NCI-H2227 (cell line): Measurements from ENCODE around the gene PRR9.
A peak's percentile ranks its signal among the peaks of the same experiment; 100 is the strongest.

Experiments used
- DNase-seq: peaks from one replicate; lab custom pipeline; 2025; ENCODE audit not compliant: unreplicated experiment; lab: John Stamatoyannopoulos, UW

The PRR9 gene

GRCh38 chr1:153229076-153229829 is 11.9 kb downstream of the PRR9 start:
- peak; percentile 34 for DNase-seq

DNA sequence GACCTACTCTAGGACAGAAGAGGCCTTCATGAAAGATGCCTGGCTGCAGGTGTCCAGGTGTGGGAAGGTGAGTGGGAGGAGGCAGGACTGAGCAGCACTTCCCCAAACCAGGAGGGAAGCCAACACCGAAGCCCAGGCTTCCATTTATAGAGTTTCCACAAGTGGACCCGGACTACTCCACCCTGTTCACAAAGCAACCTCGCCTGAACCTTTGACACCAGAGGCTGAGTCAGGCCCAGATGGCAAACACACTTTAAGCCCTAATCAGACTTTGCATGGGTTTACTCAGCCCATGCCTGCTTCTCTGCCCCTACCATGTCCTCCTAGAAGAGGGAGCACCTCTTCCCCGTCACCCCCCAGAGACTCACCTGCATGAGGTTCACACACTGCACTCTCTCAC is 14.0 kb downstream of the PRR9 start:
- DNase-seq = no peak

- DNase-seq = no peak
Observed at GRCh38 chr1:153231785-153232184, 14.4 kb downstream of the PRR9 start.

- no peak for DNase-seq
Observed at GRCh38 chr1:153232553-153232952, 15.2 kb downstream of the PRR9 start.

DNA sequence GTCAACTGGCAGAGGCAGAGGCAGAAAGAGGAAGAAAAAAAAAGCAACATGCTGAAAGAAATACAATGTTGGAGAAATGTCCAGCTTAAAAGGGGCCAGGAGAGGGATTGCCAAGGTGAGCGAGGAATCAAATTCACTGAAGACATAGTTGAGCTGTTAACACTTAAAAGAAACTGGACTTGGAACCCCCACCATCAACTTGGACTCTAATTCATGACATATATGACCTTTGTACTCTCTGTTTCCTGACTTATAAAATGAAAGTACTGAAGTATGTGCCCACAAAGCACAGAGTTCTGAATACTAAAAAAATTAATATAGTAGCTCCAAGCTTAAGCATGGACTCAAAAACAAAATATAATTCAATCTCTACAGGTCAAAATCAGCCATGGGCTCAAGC is 16.1 kb downstream of the PRR9 start:
- DNase-seq = no peak

- DNase-seq = no peak
Observed at GRCh38 chr1:153238527-153238926, 21.1 kb downstream of the PRR9 start.

DNA sequence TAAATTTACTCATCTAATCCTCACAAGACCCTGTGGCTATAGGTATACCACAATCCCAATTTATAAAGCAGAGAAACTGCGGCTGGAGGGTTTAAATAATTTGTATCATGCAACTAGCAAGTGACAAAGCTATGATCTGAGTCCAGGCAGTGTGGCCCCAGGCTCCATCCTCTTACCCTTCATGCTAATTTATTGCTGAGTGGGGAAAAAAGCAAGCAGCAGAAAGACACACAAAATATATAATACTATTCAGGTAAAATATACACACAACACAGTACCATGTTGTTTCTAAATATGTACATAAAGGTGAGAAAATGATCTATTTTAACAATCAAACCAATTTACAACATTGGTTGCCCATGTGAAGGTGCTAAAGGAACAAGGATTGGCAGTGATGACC is 24.8 kb downstream of the PRR9 start:
- no peak for DNase-seq

- DNase-seq = no peak
Observed at GRCh38 chr1:153245466-153245865, 28.1 kb downstream of the PRR9 start.

DNA sequence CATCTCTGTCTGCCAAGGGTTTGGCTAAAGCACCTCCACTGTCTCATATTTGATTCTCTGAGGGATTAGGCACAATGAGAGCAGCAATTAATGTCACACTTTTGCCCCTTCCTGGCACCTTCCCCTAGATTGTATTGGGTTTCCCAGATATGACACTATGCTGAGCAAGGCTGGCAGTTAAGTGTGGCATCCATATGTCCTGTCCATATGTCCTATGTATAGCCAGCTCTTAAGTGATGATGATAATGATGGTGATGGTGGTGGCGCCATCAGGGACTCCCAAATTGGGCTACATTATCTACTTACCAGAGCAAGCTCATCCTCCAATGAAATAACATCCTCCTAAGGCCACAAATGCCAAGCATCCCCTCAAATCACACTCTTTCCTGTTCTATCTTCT is 28.6 kb downstream of the PRR9 start:
- no peak for DNase-seq

DNA sequence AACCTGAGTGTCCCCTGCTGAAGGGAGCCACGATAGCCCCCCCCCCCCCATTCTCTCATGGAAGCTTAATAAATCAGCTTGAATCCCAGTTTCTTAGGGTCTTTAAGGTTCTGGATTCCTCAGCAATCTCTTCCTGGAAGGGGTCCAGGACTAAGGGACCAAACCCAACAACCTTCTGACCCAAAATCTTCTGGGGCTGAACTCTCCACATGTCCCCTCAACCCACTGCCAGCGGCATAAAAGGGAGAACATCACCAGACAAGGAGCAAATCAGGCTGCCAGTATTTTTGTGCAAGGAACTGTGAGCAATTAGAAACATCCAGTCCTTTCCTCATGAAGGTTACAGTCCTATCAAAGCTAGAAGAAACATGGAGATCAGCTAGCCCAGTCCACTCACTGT is 29.4 kb downstream of the PRR9 start:
- DNase-seq = no peak

DNA sequence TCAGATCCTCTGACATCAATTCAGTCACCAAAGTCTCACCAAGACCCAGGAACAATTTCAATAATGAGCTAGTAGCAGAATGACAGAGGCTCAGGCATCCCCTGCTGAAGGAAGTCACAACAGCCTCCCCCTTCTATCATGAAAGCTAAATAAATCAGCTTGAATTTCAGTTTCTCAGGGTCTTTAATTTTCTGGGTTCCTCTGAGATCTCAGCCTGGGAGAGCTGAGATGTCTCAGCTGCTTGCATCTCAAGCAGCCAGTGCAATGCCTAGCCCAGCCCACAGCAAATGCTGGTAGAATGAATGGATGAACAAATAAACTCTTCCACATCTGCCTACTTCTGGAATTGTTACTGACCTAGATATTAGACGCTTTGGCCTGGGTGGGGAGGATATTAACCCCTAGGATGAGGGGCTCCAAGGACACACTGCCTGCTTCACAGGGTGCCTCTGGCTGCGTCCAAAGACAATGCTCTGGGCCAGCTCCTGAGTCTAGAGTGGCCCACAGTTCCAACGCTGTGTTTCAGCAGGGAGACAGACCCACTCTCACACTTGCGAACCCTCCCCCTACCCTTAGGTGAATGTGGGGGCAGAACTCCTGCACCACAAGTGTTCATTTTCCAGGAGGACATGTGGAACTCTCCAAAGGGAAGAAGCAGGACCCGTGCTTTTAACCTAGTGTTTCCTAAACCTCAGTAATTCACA is 30.9 kb downstream of the PRR9 start:
- no peak for DNase-seq

- DNase-seq = no peak
Observed at GRCh38 chr1:153250166-153250565, 32.8 kb downstream of the PRR9 start.

DNA sequence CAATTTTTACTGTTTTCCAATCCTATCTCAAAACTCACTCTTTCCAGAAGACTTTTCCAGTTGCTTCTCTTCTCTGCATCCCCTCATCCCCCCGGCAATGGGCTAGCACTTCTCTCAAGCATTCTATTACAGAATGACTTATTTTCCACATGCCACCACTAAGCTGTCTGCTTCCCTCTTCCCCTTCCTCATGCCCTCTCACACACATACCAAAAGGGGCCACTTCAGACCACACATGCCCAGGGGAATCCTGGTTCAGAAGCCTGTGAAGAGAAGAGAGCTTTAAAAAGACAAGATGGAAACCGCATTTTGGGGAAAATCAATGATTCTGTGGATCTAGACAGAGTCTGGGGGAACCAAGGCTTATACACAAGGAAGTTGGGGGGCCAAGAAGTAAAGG is 33.7 kb downstream of the PRR9 start:
- no peak for DNase-seq

DNA sequence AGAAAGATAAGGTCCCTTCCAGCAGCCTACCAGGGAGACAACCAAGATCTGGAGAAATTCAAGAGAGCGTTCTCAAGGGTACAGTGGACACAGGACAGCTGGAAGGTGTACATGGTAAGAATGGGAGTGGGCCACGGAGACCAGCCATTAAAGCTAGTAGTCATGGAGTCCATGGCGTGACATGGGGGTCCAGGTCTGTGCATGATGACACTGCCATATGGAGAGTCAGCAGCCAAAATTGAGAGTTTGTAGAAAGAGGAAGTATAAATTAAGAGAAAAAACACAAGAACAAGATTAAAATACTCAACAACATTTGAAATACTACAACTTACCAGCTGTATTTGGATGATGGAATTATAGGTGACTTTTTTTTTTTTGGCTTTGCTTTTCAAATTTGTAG is 34.2 kb downstream of the PRR9 start:
- no peak for DNase-seq

- DNase-seq = no peak
Observed at GRCh38 chr1:153251988-153252387, 34.6 kb downstream of the PRR9 start.

DNA sequence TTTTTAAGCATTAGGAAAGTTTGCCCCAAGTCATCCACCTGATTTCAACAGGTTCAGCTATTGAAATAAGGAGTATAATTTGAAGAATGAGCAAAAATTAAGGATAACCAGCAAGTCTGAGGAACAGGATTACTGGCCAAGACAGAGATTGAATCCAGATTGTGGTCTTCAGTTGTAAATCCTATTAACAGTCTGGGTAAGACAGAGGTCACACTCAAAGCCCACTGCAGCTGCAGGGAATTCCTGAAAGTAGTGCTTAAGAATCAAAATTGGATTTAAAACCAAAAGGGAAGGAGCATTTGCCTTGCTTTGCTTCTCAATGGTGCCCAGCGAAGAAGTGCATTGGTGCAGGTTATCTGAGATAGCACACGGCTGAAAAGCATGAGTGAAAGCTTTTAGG is 35.7 kb downstream of the PRR9 start:
- no peak for DNase-seq

- no peak for DNase-seq
Observed at GRCh38 chr1:153253693-153254092, 36.3 kb downstream of the PRR9 start.

DNA sequence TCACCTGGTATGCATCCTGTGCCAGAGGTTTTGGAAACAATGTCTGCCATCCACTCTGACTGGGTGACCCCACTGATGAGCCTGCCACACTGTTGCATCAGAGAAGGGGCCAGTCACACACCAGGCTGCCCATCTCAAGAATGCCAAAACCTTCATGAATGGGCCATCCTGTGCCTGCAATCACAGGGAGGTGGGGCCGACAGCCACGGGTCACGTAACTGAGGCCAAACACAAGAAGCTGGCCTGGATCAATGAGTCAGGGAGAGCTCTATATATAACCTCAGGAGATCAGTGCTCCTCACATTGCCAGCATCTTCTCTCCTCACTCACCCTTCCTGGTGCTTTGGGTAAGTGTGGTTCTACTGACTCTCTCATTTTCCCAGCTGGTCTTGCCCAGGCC is 42.0 kb downstream of the PRR9 start, which contains the start of gene LORICRIN:
LORICRIN (plus strand) TSS at position 301 of the 400 bp plus-strand sequence. CDS start 1,263 bp downstream, outside the sequence.
- no peak for DNase-seq

DNA sequence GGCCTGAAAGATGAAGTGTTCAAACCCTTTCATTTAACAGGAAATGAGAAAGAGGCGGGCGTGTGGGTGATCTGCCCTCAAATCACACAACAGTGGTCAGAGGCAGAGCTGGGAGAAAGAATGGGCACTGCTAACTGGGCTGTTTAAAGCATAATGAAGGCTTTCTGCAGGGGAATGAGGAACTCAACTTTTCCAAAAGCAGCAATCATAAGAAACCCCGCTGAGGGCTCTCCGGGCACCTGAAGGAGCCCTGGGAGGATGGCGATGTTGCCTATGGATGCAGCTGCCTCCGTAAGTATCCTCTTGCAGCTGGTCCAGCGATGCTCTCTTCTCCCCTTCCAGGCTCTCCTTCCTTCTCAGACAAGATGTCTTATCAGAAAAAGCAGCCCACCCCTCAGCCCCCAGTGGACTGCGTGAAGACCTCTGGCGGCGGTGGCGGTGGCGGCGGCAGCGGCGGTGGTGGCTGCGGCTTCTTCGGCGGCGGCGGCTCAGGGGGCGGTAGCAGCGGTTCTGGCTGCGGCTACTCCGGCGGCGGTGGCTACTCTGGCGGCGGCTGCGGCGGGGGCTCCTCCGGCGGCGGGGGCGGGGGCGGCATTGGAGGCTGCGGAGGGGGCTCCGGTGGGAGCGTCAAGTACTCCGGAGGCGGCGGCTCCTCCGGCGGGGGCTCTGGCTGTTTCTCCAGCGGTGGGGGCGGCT is 43.3 kb downstream of the PRR9 start:
- peak; percentile 27 for DNase-seq

- peak; percentile 46 for DNase-seq
Observed at GRCh38 chr1:153261281-153262069, 44.1 kb downstream of the PRR9 start.

GRCh38 chr1:153262070-153262366 is 44.6 kb downstream of the PRR9 start:
- no peak for DNase-seq
